ENCODE data around the gene NDUFS3.
A peak's percentile ranks its signal among the peaks of the same experiment; 100 is the strongest.
"Not testable (repeated sequence)": the region's sequence is repeated elsewhere in the genome, so short reads cannot be mapped to it uniquely, and the experiment has no call there.

NDUFS3 gene

DNA sequence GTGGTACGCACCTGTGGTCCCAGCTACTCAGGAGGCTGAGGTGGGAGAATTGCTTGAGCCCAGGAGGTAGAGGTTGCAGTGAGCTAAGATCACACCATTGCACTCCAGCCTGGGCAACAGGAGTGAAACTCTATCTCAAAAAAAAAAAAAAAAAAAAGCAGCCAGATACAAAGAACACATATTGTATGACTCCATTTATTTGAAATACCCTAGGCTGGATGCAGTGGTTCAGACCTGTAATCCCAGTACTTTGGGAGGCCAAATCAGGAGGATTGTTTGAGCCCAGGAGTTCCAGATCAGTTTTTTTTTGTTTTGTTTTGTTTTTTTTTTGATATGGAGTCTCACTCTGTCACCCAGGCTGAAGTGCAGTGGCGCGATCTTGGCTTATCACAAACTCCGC, 16.5 kb upstream of the NDUFS3 start:
- not testable (repeated sequence) for DNase-seq

DNA sequence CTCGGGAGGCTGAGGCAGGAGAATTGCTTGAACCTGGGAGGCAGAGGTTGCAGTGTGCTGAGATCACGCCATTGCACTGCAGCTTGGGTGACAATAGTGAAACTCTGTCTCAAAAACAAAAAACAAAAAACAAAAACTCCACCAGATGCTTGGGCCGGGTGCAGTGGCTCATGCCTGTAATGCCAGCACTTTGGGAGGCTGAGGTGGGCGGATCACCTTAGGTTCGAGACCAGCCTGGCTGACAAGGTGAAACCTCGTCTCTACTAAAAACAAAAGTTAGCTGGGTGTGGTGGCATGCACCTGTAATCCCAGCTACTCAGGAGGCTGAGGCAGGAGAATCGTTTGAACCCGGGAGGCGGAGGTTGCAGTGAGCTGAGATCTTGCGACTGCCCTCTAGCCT, 14.5 kb upstream of the NDUFS3 start:
- not testable (repeated sequence) for DNase-seq

DNA sequence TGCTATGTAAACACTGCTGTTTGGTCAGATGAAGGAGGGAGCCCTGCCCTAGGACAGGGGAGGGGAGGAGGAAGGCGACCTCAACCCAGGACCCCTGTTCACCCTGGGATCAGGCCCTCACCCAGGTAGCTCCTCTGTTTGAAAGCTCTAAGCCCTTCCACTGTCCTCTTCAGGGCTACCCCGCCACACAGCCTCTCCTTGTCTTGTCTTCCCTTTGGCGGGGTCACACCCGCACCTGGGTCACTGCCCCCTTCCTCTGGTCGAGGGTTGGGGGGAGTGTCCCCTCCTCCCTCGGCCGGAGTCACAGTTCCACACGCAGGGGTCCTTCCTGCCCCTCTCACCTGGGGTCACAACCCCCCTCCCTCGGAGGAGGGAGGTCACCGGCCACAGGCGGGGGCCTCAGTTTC, 13.9 kb upstream of the NDUFS3 start:
- no peak for DNase-seq

DNA sequence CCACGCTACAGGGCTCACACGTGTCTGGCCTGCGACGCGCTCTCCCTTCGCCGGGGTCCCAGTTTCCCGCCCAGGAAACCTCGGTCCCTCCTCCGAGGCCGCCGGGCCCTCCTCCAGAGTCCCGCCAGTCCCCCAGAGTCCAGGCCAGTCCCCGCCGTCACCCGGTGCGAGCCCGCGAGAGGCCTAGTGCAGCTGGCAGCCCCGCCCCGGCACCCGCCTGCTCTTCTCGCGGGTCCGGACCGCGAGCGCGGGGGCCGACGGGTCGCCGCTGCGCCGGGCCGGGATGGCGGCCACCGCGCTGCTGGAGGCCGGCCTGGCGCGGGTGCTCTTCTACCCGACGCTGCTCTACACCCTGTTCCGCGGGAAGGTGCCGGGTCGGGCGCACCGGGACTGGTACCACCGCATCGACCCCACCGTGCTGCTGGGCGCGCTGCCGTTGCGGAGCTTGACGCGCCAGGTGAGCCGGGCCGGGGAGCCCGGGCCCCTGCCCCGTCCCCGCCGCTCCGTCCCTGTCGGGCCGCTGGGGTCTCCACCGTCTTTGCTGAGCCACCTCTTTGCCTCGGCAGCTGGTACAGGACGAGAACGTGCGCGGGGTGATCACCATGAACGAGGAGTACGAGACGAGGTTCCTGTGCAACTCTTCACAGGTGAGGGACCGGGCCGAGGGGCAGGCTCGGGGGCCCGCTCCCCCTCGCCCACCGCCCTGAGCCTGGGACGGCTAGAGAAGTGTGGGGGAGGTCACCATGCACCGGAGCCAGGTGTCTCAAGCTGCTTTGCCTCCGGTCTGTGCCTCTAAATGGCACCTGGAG, 13.3 kb upstream of the NDUFS3 start, which contains the start of gene PTPMT1:
Gene PTPMT1 (plus strand): TSS at position 260 of the 809 bp plus-strand sequence. CDS start 24 bp downstream, at position 284.
- peak; percentile 27 for DNase-seq

DNA sequence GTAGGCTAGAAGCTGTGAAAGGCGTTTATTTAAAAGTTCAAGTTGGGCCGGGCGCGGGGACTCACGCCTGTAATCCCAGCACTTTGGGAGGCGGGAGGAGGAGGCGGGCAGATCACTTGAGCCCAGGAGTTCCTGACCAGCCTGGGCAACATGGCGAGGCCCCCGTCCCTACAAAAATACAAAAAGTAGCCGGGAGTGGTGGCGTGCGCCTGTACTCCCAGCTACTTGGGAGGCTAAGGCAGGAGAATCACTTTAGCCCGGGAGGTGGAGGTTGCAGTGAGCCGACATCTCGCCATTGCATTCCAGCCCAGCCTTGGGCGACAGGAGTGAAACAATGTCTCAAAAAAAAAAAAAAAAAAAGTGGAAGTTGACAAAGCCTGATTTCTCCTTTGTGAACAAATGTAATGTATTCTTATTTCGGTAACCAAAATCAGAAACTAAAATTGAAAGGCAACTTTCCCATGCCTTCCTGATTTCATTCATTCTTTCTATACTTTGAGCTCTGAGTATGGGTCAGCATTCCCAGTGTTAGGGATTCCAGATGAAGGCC, 12.7 kb upstream of the NDUFS3 start:
- DNase-seq, result no peak

DNA sequence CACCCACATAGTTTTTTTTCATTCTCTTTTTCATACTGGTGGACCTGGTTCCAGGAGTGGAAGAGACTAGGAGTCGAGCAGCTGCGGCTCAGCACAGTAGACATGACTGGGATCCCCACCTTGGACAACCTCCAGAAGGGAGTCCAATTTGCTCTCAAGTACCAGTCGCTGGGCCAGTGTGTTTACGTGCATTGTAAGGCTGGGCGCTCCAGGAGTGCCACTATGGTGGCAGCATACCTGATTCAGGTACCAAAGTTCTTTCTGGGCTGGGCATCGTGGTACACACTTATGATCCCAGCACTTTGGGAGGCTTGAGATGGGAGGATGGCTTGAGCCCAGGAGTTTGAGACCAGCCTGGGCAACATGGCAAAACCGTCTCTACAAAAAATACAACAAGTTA, 9.2 kb upstream of the NDUFS3 start:
- no peak for DNase-seq

DNA sequence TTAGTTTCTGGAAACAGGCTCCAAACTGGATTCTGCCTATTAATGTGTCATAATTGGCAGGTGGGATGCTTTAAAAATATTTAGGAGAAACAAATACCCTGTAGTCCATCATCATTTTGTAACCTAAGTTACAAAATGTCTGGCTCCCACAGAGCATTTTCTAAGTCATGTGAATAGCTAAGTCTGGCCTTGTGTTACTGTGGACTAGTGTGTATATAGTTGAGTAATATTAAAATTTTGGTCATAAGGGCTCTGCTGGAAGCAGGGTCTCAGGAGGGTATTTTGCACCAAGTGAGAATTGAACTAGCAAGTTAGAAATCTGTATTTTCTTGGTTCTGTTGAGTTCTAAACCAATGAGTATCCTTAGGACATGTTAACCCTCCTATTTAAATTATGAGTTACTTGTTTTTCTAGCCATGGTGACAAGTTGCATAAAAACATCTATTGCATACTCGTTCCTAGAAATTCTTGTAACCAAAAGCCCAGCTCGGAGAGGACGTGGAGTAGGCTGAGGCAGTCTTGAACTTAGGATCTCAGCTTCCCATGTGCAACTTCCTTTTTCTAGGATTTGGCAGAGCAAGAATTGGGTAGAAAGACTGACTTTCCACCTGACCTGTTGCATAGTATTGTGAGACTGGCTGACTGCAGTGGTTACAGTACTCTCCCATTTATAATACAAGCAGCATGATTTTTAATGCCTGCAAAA, 8.1 kb upstream of the NDUFS3 start:
- DNase-seq, result no peak

DNA sequence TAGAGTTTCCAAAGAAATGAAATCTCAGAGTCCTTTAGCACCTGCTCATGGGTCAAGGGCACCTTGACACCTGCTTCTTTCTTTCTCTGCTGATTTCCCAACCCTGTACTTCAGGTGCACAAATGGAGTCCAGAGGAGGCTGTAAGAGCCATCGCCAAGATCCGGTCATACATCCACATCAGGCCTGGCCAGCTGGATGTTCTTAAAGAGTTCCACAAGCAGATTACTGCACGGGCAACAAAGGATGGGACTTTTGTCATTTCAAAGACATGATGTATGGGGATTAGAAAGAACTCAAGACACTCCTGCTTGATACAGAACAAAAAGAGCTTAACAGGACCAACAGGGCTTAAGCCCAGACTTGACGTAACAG, 7.5 kb upstream of the NDUFS3 start:
- DNase-seq, result no peak

DNA sequence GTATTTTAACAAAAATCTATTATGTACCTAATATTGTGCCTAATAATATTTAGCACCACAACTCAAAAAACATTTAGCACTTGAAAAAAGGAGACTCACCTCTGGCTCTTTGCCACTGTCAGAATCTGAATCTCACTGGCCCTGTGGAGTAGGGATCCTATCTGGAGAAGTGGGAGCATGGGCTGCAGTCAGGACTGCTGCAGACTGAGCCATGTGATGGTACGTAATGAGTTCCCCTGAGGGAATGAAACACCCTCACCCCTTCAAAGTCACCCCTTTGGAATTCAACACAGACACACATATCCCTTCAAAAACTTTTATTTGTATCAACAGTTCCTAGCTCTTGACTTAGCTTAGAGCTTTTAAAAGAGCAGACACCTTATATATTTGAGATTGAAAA, 7.0 kb upstream of the NDUFS3 start:
- no peak for DNase-seq

DNA sequence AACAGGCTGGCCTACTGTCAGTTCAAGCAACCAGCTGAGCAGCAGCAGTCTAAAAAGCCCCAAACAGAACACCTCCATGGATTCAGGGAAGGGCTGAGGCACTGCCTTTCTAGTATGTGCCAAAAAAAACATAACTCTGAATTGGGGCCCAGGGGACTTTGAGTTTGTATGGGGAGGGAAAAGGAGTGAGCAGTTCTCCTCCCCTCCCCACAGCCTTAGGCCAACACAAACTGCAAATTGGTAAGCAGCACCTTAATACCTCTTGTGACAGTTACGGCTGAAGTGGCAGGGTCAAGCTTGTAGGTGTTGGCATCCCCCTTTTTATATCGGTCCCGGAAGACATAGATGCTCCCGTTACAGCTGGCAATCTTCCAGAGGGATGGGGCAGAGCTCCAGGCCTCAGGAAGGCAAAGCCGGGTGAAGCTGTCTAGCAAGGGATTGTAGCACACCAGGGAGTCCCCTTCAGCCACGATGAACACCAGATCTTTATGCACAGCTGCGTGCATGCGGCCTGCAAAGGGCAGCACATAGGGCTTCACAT, 6.1 kb upstream of the NDUFS3 start:
- DNase-seq, result no peak

DNA sequence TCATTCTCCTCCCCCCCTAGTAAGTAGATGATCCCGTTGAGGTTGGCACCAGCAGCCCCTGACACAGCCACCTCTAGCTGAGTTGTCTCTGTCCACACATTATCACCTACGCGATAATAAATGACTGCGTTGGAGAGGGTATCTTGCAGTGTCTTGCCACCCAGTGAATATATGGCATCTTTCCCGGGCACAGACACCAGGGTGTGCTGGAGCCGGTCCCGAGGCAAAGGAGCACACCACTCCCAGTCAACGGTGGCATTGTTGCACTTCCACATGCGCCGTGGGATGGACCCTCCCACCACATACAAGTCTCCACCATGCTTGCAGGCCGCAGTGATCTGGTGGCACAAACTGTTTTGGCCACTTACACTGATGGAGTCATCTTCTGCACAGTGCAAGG, 5.6 kb upstream of the NDUFS3 start:
- no peak for DNase-seq

DNA sequence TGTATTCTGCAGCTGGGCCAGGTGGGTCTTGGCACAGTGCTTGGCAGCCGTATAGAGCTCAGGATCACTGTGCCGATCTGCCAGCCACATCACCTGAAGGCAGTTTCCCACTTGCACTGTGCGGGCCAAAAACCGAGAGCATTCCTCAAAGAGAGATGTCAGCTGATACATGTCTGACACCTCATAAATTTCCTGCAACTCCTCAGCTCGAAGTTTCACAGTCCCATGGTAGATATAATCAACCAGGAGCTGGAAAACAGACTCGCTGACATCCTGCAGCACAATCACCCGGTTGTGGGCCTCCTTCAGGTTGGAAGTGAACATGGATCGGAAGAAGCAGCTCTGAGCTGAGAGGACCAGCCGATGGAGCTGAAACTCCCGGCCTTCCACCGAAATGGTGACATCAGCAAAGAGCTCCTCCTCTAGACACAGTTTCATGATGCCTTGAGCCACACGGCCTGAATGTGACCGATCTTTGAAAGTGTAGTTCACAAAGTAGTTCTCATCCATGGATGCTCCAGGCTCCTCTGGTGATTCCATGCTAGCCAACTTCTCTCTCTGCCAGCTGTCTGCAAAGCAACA, 1.3 kb upstream of the NDUFS3 start:
- DNase-seq, result no peak

DNA sequence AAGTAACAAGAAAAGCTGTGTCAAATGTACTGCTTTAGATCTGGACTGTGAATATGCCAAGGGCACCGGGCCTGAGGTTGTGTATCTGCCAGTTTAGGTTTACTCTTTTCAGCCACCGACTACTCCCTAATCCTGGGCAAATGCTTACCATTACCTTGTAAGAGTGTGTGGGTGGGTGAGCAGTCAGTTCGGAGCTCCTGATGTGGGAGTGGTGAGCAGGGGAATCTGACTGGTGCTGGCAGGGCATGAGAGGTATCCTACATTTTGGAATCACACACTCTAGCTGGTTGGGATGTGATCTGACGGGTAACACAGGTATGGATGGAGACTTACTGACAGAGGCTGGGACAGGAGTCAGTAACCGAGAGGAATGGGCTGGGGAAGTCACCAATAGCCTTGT, 5.0 kb downstream of the NDUFS3 start:
- no peak for DNase-seq

DNA sequence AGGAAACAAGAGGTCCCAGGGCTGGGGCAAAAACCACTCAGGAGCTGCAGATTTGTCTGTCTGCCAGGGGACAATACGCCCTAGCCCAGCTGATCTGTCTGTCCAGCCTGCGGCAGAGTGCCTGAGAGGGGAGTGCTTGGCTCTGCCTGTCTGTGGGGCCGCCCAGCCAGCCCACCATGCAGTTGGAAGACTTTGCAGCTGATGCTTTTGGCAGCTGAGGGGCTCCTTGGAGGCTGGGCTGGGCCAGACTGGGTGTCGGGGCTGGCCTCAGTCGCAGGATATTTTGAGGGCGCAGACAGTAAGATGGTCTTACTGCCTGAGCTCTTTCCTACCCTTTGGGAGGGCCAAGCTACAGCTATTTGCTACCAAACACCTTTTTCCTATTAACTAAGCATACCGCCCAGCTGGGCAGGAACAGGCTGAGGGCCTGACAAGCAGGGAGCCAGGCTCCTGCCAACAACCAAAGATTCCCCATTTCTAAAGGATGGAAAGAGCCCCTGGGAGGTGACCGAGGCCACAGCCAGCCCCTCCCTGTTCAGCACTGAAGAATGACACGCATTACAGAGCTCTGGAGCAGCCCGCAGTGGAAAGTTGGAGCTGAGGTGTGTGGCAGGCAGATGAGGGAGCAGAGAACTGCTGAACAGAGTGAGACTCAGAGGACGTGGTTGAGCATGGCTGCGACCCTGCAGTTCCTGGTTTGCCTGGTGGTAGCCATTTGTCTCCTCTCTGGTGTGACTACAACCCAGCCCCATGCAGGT, 7.4 kb downstream of the NDUFS3 start, which contains the start of gene FAM180B:
Gene FAM180B (plus strand): TSS at position 581 of the 758 bp plus-strand sequence. CDS start 91 bp downstream, at position 672.
- DNase-seq, result no peak

DNA sequence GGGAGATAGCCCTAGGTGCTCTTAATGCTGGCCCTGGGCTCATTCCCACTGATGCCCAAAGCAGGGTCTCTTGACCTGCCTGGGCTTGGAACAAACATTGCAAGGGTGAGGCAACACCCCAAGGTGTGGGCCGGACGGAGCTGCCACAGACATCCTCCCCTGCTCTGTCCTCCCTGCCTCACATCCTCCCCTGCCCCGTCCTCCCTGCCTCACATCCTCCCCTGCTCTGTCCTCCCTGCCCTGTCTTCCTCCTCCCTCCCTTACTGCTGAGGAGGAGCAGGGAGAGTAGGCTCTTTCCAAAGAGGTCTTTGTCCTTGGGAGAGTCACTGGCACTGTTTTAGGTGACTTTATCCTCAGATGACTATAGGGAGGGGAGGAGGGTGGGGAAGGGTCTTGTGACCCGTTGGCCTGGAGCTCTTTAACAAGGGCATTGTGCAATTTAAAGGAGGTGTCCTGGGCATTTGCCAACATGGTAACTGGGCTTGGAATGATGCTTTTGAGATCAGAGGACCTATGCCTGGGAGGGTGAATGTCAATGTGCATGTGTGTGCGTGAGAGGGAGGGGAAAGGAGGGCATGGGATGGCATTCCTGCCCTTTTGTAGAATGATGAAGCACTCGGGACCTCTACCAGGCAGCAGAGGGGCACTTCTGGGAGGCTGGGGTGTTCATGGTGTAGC, 8.3 kb downstream of the NDUFS3 start:
- no peak for DNase-seq

DNA sequence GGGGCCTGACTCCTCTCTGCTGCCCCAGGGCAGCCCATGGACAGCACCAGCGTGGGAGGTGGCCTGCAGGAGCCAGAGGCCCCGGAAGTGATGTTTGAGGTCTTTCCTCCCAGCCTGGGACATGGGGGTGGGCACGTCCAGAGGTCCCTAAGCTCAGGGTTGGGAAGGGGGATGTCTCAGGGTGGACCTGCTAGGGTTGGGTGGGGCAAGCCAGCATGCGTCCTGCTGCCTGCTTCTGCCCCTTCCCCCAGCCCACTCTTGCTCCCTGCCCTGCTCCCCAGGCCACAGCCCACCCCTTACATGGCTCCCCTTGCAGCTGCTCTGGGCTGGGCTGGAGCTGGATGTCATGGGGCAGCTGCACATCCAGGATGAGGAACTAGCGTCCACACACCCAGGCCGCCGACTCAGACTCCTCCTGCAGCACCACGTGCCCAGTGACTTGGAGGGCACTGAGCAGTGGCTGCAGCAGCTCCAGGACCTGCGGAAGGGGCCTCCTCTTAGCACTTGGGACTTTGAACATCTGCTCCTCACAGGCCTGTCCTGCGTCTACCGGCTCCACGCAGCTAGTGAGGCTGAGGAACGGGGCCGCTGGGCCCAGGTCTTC, 9.0 kb downstream of the NDUFS3 start:
- DNase-seq, result no peak

DNA sequence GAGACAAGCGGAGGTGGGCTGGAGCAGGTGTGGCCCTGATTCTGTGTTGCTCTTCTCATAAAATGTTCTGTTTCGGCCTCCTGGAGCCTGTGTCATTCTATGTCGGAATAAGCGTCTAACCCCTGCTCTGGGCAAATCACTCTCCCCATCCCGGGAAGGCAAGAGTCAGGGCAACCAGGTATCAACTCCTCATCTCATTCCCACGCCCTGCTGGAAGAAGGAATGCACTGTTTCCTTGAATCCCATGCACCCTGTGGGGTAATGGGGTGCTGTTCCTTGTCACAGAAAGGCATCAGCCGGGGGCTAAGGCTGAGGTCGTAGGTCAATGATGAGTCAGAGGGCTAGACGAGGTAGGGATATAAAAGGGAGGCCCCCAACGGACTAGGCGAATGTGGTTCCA, 10.2 kb downstream of the NDUFS3 start:
- DNase-seq, result no peak

DNA sequence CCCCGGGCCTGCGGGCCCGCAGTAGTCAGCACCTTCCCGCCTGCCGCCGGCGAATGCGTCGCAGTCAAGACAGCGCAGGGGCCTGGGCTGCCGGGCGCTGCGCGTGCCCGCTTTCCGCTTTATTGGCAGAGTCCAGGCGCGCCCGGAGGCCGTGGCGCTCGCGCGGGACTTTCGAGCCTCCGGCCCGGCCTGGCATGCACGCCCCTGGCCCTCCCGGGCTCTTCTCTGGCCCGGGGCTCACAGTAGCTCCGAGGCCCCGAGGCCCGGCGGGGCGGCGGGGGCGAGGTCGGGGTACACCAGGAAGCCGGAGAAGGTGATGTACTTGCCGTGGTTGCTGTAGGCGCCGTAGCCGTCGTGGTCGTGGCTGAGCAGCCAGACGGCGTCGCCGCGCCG, 10.7 kb downstream of the NDUFS3 start:
- no peak for DNase-seq

DNA sequence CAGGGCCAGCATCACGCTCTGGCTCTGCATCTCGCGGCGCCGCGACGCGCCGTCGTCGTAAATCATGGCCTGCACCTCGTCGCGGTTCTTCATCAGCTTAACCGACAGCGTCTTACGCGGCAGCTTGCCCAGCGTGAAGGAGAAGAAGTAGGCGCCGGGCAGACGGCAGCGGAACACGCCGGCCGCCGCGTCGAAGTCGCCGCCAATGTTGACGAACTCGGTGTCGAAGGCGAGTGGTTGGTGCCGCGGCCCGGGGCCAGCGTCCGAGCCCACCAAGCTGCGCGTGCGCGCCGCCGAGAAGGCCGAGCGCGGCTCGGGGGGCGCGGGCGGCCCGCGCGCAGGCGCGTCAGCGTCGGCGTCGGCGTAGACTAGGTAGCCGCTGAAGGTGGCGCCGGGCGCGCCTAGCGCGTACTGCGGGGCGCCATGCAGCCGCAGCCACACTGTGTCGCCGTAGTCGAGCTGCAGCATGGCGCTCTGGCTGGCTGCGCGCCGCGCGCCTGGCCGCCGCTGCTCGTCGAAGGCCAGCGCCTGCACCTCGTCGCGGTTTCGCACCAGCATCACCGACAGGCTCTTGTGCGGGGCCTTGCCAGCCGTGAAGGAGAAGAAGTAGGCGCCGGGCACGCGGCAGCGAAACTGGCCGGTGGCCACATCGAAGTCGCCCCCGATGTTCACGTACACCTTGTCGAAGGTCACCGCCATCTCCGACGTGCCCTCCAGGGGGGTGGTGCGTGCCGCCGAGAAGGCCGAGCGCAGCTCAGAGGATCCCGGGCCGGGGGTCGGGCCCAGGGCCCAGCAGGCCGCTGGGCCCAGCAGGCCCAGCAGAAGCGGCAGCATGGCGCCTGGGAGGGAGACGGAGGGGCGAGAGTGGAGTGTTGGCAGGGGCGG, 11.3 kb downstream of the NDUFS3 start:
- DNase-seq, result no peak

DNA sequence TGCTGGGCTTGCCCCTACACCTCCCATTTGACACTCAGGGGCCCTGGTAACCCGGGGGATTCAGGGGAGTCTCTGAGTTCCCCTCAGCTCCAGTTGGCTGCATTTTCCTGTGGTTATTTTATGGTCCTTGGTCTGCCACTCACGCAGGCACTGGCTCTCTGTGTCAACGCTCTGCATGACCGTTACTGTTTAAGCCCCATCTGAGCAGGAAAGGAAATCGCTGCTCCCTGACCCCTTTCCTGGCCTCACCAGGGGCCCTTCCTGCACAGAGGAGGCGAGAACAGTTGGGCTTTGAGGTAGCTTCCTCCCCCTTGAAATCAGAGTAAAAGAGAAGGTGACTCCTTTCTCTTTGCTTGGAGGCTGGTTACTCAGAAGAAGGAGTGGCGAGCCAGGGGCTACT, 12.9 kb downstream of the NDUFS3 start:
- DNase-seq, result no peak
